NT2/D1 (cell line): ENCODE data around the gene RBMS3.

Source experiments
- SUZ12 ChIP-seq: IDR thresholded peaks from 2 replicates; pipeline ENCODE4 v1.6.1; 2011; ENCODE audit not compliant: insufficient read length, insufficient read depth; ENCODE audit errors: extremely low read depth
- YY1 ChIP-seq: IDR thresholded peaks from 2 replicates; pipeline ENCODE4 v1.6.1; 2011; ENCODE audit not compliant: insufficient read length, insufficient read depth

GRCh38 chr3:29291982-29292363 is 11.1 kb downstream of the RBMS3 start:
- no peak for TF ChIP-seq YY1
- no peak for TF ChIP-seq SUZ12
